Gastroesophageal sphincter (tissue), 3 donors: ENCODE results near the gene RBBP7.

Experiments
- CTCF ChIP-seq, 4 experiments: fragments of 200-600 bp in 2 of 4; fragments of 450-650 bp in 2 of 4; sonication (generic) in 1 of 4; IDR thresholded peaks; one replicate each; pipeline ENCODE4 v1.5.1; 2017 to 2019; ENCODE audit warnings: antibody characterized with exemption in 4 of 4, mild to moderate bottlenecking in 2 of 4, moderate library complexity in 2 of 4
- EP300 ChIP-seq: sonication (generic); formaldehyde crosslinking; IDR thresholded peaks from one replicate; pipeline ENCODE4 v1.6.1; 2017; ENCODE audit warnings: antibody characterized with exemption, mild to moderate bottlenecking
- POLR2A ChIP-seq, 2 donors: fragments of 450-650 bp; IDR thresholded peaks; one replicate each; pipeline ENCODE4 v1.6.1; 2017; ENCODE audit warnings: antibody characterized with exemption in 2 of 2, mild to moderate bottlenecking in 2 of 2, moderate library complexity in 1 of 2
- POLR2AphosphoS5 ChIP-seq: sonication (generic); formaldehyde crosslinking; IDR thresholded peaks from one replicate; pipeline ENCODE4 v1.6.1; 2017; ENCODE audit warnings: antibody characterized with exemption

GRCh38 chrX:16876696-16877095, 6.5 kb upstream of the RBBP7 start:
- TF ChIP-seq POLR2A (IDR thresholded peaks at IDR 0.05) (no peak), CTCF (IDR thresholded peaks at IDR 0.05) (no peak), POLR2AphosphoS5 (no peak), EP300 (no peak)
